ENCODE data around the gene CORO2A.
A peak's percentile ranks its signal among the peaks of the same experiment; 100 is the strongest.
"Not testable (repeated sequence)": the region's sequence is repeated elsewhere in the genome, so short reads cannot be mapped to it uniquely, and the experiment has no call there.

The CORO2A gene

GRCh38 chr9:98134702-98135557, 57.5 kb downstream of the CORO2A start:
- DNase-seq = no peak

DNA sequence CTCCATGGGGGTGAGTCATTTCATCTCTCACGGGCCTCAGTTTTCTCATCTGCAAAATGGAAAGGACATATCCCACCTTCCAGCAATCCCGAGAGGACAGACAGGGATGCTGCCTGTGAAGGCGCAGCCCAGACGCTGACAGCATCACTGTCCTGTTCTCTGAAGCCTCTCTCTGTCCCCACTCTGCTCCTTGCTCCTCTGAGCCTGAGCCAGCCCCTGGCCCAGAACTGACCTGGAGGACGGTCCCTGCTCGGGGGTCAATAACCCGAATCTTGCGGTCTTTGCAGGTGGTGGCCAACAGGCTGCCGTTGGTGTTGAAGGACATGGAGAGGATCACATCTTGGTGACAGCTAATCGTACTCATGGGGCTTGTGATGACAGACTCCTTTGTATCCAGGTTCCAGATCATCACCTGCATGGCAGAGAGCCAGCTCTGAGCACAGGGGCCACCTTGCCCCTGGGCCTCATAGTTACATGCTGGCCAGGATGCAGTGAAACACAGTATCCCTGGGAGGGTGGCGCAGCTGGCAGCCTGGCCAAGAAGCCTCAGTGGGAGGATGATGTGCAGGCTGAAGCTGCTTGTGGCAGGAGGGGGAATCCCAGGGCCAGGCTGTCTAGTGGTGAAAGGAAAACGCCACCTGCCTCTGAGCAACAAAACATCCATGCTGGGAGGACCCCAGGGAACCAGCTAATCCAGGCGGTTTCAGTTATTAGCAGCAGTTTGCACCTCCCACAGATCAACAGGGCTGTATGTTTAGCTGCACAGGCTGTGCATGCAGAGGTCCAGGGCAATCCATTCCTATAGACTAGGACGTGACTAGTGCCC, 59.4 kb downstream of the CORO2A start:
- peak; percentile 73 for DNase-seq

DNA sequence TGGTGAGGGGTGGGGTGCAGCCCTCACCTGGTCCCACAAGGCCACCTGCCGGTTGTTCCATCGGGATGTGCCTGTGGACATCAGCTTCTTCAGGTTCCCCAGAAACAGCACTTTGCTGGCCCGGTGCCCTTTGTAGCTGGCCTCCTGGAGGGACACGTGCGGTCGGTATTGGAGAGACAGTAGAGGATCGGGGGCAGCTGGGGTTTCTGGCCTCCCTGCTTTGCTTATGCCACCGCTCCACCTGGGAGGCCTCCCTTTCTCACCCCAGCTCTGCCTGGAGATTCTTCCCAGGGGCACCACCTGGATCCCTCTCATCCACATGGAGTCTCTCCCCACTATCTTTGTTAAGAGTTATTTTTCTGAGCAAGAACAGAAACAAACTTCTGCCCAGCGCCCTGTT, 60.3 kb downstream of the CORO2A start:
- no peak for DNase-seq

DNA sequence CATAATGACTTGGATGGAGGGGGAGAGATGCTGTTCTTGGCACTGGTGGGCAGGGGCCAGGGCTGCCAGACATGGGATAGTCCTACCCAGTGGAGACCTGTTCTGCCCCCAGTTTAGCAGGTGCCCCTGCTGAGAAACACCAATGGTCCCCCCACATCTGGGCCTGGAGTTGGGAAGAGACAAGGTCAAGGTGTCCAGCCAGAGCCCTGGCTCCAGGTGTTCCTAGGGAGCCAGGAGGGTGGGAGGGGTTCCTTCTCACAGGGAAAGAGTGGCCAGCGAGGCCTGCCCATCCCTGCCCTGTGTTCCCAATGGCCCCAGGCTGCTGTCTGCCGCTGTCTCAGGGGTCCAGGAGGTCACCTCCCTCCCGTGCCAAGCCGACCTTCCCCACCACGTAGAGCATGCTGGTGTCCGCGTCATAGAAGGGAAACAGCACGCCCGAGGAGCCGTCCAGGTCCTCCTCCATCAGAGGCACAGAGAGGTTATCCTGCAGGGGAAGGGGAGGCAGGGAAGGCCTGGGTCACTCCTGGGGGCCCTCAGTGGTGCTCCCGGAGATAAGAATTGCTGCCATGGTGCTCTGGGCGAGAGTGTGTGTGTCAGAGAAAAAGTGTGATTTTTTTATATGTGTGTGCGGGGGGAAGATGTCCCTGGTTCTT, 61.7 kb downstream of the CORO2A start:
- no peak for DNase-seq

- not testable (repeated sequence) for DNase-seq
Observed at GRCh38 chr9:98130060-98130459, 62.4 kb downstream of the CORO2A start.

DNA sequence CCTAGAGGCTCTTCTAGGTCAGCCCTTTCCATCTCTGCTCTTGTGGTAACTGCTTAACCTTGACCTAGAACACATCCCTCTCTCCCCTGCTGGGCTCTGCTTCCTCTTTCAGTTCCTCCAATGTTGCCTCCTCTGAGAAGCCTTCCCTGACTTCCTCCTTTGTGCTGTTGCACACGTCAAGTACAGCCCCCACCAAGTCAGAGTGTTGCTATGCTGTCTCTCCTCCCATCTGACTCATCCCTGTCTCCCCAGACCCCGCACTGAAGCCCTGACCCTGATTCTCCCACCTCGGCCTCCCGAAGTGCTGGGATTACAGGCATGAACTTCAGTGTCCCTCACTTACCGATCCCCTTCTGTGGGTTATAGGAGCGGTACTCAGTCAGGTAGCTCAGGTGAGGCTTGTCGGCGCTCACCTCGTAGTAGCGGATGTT, 63.0 kb downstream of the CORO2A start:
- no peak for DNase-seq

DNA sequence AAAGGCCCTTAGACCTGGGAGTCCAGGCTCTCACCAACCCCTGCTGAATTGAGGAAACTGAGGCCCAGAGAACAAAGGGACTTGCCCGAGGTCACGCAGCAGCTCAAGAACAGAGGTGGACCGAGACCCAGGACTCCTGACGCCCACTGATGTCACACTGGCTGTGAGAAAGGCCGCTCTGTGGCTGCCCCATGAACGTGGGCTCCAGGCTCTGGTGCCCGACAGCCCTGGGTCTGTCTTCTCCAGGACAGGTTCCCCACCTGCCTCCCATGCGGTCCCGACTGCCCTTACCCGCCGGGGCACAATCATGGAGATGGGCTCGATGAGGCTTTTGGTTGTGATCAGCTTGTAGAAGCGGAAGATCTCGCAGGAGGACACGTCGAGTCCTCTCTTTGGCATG, 64.1 kb downstream of the CORO2A start:
- no peak for DNase-seq

GRCh38 chr9:98127226-98127625, 65.2 kb downstream of the CORO2A start:
- DNase-seq = no peak

- no peak for DNase-seq
Observed at GRCh38 chr9:98124637-98125426, 67.6 kb downstream of the CORO2A start.

DNA sequence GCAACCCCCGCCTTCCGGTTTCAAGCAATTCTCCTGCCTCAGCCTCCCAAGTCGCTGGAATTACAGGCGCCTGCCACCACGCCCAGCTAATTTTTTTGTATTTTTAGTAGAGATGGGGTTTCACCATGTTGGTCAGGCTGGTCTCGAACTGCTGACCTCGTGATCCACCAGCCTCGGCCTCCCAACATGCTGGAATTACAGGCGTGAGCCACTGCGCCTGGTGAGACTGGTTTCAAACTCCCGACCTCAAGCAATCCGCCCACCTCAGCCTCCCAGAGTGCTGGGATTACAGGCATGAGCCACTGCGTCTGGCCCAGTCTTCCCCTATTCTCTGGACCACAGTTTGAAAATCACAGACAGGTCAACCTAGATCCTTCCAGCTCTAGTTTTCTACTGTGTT, 68.3 kb downstream of the CORO2A start:
- DNase-seq = not testable (repeated sequence)

- peak; percentile 87 for DNase-seq
Observed at GRCh38 chr9:98121058-98121457, 71.4 kb downstream of the CORO2A start.

GRCh38 chr9:98120476-98120875, 72.0 kb downstream of the CORO2A start:
- no peak for DNase-seq

- peak; percentile 58 for DNase-seq
Observed at GRCh38 chr9:98118640-98119601, 73.5 kb downstream of the CORO2A start, which contains the start of gene TRIM14. Gene TRIM14, minus strand, starts transcription at chr9:98119222. Its CDS starts 34 bp downstream, at chr9:98119188.

DNA sequence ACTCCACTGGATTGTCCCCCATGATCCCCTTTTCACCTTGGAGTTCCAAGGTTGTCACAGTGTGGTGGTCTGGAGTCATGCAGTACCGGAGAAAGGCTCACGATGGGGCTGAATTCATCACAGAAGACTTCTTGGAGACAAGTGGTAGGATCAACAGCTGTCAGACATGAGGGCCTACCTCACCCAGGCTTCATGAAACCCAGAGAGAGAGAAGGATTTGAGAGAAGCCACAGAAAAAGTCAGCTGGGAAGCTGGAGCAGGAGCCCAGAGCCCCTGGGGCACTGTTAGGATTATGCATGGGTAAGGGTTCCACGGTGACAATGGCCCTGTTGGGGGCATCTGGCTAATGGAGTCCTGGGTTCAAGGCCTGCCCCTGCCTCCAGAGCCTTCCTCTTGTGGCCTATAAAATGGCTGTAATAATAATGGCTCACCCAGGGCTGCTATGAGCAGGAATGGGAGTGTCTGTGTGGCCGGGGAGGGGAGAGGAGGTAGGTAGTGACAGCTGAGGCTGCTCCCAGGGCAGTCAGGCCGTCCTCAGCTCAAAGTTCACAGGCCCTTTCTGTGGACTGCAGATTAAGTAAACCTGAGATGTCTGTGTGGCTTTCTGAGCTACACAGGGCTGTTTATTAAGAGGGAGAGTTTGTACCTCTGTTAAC, 74.3 kb downstream of the CORO2A start:
- no peak for DNase-seq

GRCh38 chr9:98117097-98117496, 75.3 kb downstream of the CORO2A start:
- DNase-seq = not testable (repeated sequence)

GRCh38 chr9:98109052-98109451, 83.4 kb downstream of the CORO2A start:
- DNase-seq = no peak

DNA sequence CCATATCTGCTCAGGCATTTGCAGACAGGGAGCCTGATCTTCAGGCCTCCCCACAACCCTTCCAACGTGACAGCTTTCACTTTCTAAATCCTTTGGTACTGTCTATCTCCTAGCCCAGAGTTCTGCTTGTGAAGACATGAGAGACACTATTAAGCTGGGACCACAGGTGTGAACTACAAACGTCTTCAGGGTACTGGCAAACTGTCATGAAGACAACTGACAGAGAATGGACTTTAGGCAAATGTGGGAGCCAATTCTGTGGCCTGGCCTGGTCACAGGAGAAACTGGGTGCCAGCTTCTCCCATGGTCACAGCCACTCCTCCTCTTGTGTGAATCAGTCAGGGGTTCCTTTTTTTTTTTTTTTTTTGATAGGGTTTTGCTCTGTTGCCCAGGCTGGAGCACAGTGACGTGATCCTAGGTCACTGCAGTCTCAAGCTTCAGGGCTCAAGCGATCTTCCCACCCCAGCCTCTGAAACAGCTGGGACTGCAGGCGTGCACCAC, 83.9 kb downstream of the CORO2A start:
- DNase-seq = no peak

DNA sequence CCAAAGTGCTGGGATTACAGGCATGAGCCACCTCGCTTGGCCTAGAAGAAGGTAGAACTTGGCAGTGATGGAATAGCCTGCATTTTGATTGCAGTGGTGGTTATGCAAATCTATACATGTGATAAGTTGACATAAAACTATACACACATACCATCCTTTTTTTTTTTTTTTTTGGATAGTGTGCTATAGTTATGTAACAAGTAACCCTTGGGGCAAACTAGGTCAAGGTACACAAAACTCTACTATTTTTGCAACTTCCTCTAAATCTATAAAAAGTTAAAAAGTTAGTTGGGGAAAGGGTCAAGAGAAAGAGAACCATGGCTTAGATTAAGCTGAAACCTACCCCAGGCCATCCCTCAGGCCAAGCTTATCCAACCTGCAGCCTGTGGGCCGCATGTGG, 84.5 kb downstream of the CORO2A start:
- no peak for DNase-seq

DNA sequence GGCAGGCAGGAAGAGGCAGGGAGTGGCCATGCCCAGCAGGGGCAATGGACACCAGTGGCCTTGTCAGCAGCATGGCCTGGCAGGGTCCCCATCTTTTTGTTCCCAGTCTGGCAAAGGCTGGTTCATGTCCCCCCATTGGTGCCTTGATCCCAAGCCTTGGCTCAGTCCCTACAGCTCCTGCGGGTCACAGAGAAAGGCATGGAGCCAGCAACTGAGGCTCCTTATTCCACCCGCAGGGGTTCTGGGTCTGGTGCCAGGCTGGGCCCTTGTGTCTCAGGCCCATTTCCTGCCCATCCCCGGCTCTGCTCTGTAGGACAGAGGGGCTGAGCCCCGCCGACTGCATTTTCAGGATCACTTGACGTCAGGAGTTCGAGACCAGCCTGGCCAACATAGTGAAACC, 87.4 kb downstream of the CORO2A start:
- no peak for DNase-seq

DNA sequence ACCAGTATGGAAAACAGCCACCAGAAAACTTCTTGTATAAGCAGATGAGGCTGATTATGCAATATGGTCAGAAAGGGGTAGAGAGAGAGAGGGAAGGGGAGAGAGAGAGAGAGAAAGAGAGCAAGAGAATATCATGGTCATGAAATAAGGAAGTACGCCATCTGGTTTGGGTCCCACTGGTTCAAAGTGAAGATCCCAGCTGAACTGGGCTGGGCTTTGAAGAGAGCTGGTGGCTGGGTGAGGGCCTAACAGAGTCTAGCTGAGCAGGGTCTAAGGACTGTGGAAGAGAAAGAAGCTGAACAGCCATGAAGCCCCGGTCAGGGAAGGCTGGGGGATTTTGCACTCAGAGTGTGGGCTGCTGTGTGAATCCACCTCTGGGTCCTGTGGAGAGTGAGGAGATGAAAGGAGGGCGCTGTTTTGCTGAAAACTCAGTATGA, 88.0 kb downstream of the CORO2A start:
- peak; percentile 28 for DNase-seq
